ENCODE data around the gene TUFT1.
"Not testable (repeated sequence)": the region's sequence is repeated elsewhere in the genome, so short reads cannot be mapped to it uniquely, and the experiment has no call there.

The TUFT1 gene

DNA sequence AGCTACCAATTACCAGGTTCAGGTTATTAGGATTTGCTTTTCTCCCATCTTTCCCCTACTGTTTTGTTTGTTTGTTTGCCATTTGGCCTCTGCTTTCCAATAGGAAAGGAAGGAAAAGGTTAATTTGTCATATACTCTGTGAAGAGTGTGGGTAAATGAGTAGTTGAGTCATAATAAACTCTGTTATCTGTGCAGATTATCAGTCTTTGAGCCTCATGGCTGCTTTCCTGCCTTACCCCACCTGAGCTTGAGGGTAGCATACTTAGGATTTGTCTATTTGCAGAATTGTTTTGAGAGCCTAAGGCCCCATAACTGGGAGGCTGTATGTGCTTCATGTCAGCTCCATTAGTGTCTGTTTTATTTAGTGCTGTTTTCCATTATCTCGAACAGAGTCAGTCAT lies 38.8 kb downstream of the TUFT1 start:
- no peak for DNase-seq (ENCODE audit: extremely low read depth in 1 of 2, low read depth in 1 of 2)

DNA sequence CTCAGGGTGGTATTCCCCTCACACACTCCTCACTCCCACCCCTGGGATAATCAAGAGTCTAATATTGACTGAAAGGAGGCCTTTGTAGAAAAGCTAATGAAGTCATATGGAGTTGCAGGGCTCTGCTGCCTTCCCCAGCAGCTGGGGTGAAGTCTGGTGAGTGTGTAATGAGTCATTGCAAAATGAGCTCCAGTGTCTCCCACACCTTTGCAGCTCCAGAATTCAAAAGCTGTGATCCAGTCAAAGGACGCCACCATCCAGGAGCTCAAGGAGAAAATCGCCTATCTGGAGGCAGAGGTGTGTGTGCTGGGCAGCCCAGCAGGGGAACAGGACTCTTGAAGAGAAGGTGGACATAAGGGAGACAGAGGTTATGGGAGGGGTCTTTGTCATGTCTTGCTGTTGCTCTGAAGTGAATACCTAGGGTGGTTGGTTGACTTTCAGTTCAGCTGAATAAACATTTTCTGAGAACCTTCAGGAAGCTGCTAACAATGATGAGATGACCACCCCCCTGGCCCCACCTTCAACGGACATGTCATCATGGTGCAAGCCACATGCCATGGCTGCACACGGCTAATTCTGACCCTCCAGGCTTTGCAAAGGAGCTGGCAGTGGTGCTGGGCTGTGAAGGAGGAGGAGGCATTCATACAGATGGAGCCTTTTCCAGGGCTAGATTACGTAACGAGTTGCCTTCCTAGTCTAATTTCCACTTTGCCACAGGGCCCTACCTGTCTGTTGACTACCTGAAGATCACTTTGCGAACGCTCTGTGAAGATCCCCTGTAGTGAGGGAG lies 39.5 kb downstream of the TUFT1 start:
- no peak for DNase-seq (ENCODE audit: extremely low read depth in 1 of 2, low read depth in 1 of 2)

DNA sequence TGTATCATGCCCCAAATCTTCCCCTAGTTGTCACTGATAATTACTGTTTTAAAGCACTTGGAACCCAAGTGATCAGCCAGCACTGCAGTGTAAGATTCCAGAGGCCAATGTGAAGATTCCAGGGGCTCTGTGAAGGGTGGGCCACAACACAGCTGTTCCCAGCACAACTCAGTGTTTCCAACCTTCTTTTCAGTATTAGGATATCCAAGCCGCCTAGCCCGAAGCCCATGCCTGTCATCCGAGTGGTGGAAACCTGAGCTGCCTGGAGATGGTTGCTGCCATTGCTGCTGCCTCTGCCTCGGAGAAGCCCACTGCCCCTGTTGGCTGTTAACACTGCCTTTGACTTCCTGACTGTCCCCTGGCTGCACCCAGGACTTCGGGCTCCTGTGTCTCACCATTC lies 41.3 kb downstream of the TUFT1 start:
- no peak for DNase-seq (ENCODE audit: extremely low read depth in 1 of 2, low read depth in 1 of 2)

DNA sequence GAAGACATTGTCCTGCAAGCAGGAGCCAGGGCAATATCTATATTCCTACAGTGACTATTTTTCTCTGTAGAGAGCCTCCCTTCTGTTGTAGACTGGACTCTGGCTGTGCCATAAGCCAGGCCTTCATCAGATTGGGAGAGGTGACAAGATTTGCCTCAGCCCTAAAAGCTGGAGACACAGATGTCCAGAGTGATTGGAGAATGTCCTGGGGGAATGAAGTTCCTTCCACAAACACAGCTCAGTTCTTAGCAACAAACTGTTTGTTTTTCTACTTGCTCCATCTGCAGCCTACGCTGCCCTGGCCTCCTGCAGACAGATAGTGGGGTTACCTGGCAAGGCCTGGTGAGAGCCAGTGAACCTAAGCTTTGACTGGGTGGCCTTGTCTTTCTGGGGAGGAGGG lies 41.8 kb downstream of the TUFT1 start:
- DNase-seq (ENCODE audit: extremely low read depth in 1 of 2, low read depth in 1 of 2): no peak

DNA sequence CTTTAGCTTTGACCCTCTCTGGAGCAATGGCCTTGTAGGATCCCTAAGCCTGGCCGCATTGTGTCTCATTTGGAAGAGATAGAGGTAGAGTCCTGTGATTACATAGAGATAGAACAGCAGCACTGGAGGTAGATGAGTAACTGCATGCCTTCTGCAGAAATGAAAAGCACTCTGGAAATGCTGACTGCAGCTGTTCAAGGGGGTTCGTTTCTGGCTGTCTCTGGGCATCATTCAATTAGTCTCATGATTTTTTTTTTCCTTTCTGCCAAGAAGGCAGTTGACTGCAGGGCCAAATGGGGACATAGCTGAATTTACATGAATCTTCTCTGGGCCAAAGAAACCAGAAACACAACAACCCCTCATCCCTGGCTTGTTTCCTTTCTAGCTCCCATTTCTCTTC lies 43.7 kb downstream of the TUFT1 start:
- no peak for DNase-seq (ENCODE audit: extremely low read depth in 1 of 2, low read depth in 1 of 2)

DNA sequence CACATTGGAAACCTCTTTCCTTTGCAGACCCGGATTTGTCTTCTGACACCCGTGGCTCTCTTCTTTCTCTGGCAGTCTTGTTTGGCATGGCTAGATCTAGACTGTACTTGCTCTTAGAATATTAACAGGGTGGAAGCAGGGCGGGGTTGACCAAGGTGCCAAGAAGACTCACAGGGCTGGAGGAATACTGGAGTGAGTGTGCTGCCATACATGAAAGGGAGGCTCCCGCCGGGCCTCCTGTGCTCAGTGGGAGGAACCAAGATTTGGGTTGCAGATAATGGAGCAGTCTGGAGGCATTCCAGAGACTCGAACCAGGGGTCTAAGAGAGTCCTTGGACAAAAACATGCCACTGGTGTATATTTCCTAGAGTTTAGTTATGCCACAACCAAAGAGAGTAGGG lies 44.2 kb downstream of the TUFT1 start:
- no peak for DNase-seq (ENCODE audit: extremely low read depth in 1 of 2, low read depth in 1 of 2)

DNA sequence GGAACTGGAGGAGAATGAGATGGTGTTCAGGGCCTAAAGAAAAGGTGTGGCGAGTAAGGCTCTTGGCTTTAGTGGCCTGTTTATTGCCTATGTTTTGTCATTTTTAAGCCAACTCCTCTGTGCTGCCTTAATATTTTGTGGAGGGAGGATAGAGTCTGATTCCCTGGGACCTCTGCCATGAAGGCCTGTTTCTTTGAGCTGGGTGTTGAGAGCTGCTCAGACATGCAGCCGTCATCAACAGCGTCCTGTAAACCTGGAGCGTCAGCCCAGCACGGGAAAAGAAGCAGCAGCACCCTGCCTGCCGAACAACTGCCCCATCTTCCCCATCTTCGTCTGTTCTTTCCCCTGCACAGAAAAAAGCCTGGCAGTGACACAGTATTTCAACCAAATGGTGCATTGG lies 44.7 kb downstream of the TUFT1 start:
- no peak for DNase-seq (ENCODE audit: extremely low read depth in 1 of 2, low read depth in 1 of 2)

DNA sequence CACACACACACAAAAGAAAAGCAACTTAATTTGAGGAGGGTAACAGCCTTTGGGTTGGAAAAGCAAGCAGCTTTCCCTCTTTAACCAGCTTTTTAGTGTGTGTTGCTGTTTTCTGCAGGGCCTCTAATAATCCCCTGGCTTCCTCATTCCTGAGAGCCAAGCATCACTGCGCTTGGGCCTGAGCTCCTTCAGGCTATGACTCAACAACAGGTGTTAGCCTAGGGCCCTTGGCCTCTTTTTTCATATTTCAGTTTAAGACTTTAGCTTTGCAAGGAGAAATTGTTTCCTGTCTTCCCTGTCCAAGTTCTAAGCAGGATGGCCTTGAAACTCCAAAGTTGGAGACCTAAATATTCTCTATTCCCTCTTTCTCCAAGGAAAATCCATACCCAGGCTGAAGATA lies 45.5 kb downstream of the TUFT1 start:
- no peak for DNase-seq (ENCODE audit: extremely low read depth in 1 of 2, low read depth in 1 of 2)

DNA sequence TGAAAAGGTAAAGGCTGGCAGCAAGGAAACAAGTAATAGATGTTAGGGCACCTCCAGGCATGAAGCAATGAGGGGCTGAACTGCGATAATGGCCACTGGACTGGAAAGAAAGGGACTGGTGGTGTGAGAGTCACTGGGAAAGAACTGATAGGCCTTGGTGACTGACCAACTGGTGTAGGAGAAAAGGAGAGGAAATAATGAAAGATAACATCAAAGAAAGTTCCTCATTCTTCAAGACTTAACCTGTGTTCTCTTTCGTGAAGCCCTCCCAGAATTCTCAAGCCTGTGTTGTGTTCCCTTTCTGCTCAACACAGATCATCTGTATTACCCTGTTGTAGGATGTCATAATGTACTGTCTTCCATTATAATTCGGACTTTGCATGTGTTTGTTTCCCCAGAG lies 50.9 kb downstream of the TUFT1 start:
- DNase-seq (ENCODE audit: extremely low read depth in 1 of 2, low read depth in 1 of 2): no peak

DNA sequence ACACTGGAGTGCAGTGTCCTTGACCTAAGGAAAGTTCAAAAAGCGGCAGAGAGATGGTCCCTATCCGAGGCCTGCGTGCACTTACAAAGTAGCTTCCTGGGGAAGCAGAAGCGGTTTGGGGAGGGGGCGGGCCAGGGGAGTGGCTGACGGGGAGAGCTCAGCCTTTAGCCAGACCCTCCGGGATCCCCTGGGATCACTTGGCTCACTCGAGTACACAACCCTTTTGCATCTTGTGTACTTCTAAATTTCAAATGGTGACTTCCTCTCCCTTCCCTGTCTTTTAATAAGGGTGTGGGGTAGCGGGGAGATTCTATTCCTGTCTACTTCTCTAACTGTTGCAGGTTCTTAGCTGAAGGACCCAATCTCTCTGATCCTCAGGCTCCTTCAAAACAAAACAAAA lies 53.6 kb downstream of the TUFT1 start:
- no peak for DNase-seq (ENCODE audit: extremely low read depth in 1 of 2, low read depth in 1 of 2)

DNA sequence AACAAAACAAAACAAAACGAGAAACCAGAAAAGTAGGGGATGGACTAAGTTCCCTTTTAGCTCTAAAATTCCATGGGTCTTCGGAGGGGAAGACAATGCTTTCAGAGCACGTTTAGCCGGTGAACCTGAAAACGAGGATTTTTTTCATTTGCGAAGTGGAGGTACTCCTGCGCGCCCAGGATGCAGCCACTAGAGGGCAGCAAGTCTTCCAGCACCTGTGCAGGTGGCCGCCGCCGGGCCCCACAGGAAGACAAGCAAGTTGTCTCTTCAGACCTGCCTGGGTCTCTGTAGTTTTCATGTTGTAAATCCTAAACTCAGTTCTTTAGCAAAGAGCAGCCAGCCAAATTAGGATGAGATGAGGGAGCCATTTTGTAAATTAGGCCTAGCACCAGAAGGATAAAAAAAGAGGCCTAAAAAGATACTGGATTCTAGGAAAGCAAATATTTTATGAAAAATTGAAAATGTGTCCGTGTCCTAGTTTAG lies 54.1 kb downstream of the TUFT1 start:
- peak; percentile 55 to 71 for DNase-seq (ENCODE audit: extremely low read depth in 1 of 2, low read depth in 1 of 2)

DNA sequence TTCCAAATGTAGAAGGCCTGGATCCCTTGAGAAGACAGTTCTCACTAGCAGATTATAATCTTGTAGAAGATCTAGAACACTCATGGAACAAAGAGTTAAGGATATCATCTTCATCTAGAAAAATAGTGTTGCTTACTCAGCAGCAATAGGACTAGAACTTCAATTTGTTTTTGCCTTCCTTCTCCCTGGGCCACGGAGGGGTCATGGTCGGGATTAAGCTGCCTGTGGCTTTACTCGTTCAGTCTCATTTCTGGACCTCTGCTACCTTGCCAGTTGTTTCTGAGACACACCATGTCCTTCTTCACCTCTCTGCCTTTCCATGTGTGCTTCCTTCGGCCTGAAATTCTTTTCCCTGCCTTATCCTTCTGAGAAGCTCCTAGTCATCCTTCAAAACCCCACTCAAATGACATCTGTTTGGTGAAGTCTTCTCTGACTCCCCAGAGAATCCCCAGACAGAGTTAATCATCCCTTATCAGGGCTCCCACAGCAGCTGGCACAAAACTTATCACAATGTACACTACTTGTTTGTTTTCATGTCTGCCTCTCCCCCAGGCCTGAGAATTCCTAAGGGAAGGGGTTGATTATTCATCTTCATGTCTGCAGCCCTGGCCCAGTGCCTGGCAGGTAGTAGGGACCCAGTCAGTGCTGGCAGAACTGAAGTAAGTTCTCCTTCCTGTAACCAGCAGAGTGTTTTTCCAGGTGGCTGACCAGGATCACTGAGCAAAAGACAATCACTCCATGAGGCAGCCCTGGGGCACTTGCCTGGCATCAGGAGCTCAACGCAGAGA lies 56.3 kb downstream of the TUFT1 start:
- DNase-seq (ENCODE audit: extremely low read depth in 1 of 2, low read depth in 1 of 2): no peak

DNA sequence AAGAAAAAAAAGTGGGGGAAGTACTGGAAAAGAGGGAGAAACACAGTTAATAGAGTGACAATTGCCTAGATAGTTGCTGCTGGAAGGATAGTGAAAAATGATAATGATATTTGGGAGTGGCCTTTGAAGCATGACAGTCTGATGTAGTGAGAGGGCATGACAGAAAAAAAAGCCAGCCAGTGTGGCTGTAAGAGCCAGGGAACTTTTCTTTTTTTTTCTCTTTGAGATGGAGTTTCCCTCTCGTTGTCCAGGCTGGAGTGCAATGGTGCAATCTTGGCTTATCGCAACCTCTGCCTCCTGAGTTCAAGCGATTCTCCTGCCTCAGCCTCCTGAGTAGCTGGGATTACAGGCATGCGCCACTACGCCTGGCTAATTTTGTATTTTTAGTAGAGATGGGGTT lies 62.4 kb downstream of the TUFT1 start:
- DNase-seq (ENCODE audit: extremely low read depth in 1 of 2, low read depth in 1 of 2): not testable (repeated sequence)

DNA sequence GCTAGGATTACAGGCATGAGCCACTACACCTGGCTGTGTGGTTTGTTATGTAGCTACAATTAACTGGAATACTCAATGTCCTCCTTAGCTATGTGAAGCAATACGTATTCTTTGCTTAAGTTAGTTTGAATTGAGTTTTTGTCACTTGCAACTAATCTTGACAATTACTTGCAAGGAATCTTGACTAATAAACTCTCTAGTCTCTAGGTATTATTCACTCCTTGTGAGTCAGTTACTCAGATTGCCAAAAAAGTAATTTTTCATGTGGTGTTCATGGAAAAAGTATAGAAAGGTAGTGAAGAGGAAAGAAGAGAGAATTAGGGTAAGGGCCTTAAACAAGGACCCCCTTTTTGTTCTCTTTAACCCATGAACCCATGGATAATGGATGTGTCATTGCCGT lies 64.2 kb downstream of the TUFT1 start:
- DNase-seq (ENCODE audit: extremely low read depth in 1 of 2, low read depth in 1 of 2): no peak

DNA sequence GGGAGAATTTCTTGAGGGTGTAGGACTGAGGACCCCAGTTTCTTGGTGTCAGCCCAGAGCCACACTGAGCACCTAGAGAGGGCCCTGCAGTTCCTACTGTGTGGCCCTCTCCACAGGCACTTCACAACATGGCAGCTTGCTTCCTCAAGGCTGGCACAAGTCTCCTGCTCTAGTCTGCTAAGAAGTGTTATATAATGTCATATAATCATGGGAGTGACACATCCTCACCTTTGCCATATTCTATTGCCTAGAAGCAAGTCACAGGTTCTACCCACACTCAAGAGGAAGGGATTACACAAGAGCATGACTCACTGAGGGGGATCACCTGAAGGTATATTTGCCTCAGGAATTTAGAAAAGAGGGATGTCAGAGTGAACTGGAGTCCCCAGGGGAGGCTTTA lies 66.3 kb downstream of the TUFT1 start:
- no peak for DNase-seq (ENCODE audit: extremely low read depth in 1 of 2, low read depth in 1 of 2)

DNA sequence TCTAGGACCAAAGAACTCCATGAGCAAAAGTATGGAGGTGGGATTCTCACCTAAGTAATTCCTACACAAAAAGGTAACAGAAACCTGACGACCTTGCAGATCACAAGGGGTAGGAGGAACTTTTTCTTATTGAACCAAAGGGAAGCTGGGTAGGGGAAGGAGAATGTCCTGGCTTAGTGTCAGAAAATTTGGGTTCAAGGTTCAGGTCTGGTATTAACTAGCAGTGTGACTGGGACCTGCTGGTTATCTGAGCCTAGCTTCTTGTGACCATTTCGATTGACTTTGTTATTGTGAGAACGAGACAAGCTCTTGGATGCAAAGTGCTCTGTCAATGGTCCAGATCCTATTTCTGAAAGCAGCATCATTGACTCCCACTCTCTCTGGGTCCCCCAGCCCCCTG lies 66.7 kb downstream of the TUFT1 start:
- no peak for DNase-seq (ENCODE audit: extremely low read depth in 1 of 2, low read depth in 1 of 2)

DNA sequence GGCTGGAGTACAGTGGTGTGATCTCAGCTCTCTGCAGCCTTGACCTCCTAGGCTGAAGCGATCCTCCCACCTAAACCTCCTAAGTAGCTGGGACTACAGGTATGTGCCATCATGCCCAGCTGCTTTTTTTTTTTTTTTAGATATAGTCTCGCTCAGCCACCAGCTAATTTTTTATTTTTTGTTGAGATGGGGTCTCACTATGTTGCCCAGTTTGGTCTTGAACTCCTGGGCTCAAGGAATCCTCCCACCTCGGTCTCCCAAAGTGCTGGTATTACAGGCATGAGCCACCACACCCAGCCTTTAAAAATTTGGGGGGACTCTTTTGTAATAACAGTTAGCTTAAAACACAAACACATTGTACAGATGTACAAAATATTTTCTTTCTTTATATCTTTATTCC lies 70.0 kb downstream of the TUFT1 start:
- DNase-seq (ENCODE audit: extremely low read depth in 1 of 2, low read depth in 1 of 2): no peak

DNA sequence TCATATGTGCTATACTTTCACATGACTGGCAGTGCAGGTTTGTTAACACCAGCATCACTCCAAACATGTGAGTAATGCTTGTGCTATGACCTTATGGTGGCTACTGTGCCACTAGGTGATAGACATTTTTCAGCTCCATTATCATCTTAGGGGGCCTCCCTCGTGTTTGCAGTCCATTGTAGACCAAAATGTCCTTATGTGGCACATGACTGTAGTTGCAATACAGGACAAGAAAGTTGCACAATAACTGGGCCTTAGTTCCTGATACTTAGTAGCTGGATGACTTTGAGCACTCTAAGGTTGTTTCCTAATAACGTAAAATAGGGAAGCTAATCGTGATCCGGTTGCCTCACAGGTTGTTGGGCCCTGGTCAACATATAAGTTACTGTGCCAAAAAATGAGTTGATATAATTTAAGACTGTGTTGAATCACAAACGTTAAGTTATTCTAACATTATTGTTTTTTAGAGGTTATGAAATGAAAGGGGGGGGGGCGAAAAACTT lies 71.2 kb downstream of the TUFT1 start:
- no peak for DNase-seq (ENCODE audit: extremely low read depth in 1 of 2, low read depth in 1 of 2)

DNA sequence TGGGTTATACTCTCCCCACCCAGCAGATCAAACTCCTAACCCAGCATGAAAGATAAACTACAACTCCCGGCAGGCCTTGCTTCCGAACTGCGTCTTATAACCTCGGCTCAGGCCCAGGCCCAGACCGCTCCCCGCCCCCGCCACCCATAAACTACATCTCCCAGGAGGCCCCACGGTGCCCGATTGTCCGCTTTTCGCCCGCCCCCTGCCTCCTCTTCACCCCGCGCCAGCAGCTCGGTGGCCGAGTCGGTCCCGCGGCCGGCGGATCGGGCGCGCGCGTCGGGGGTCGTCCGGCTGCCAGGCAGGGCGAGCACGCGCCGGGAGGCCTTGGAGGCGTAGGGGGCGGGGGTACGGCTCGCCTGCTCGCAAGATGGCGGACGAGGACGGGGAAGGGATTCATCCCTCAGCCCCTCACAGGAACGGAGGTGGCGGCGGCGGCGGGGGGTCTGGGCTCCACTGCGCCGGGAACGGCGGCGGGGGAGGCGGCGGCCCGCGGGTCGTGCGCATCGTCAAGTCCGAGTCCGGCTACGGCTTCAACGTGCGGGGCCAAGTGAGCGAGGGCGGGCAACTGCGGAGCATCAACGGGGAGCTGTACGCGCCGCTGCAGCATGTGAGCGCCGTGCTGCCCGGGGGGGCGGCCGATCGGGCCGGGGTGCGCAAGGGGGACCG lies 71.9 kb downstream of the TUFT1 start, which contains the start of gene SNX27:
SNX27 (plus strand) TSS at position 219 of the 669 bp plus-strand sequence; CDS start at position 371, 152 bp downstream.
- peak; percentile 73 to 86 for DNase-seq (ENCODE audit: extremely low read depth in 1 of 2, low read depth in 1 of 2)

DNA sequence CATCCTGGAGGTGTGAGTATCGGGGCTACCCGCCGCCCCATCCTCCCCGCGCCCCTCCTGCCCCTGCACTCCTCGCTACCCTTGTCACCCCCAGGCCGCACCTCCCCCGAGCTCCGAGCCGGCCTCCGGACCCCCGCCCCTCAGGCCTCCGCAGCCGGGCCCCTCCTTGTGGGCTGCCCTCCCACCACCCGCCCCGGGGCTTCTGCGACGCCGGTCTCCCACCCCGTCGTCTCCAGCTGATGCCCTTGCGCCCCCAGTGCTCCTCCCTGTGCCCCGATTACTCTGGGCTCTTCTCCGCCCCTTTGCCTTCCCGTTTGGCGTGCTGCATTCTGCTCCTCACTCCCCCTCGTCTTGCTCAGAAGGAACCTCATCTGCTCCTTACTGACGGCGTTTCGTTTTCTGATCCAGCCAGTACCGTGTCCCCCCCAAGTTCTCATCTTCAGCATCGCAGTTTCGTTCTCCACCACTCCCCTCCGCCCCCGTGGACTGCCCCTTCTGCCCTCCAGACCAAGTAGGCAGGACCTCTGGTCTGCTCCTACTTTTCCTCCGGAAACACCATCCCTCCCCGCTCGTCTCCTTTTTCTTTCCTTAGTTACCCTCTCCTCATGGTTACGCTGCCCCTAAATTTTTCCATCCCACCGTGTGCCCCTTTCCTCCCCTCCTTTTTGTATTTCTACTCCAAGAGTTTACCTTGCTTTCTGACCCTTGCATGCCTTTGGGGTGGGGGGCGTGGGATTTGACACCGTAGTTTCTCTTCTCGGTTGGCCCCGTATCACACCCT lies 72.6 kb downstream of the TUFT1 start:
- peak; percentile 7 to 19 for DNase-seq (ENCODE audit: extremely low read depth in 1 of 2, low read depth in 1 of 2)
